GM03348 (cell line): ENCODE results near the gene GRK2.

Experiments used
- DNase-seq: peaks from one replicate; pipeline ENCODE4 v3.0.0; 2012; ENCODE audit warnings: low spot score

The GRK2 gene

GRCh38 chr11:67254798-67255197 lies 11.5 kb upstream of the GRK2 start:
- DNase-seq = no peak

- no peak for DNase-seq
Observed at GRCh38 chr11:67255353-67255752, 10.9 kb upstream of the GRK2 start.

- no peak for DNase-seq
Observed at GRCh38 chr11:67255864-67256263, 10.4 kb upstream of the GRK2 start.

- DNase-seq = no peak
Observed at GRCh38 chr11:67256477-67257135, 9.7 kb upstream of the GRK2 start.

- DNase-seq = no peak
Observed at GRCh38 chr11:67260406-67260805, 5.9 kb upstream of the GRK2 start.

- peak; percentile 94 for DNase-seq
Observed at GRCh38 chr11:67260885-67261639, 5.2 kb upstream of the GRK2 start.

GRCh38 chr11:67261640-67261945 lies 4.7 kb upstream of the GRK2 start:
- DNase-seq = no peak

GRCh38 chr11:67261946-67262681 lies 4.2 kb upstream of the GRK2 start:
- no peak for DNase-seq

- DNase-seq = peak; percentile 91
Observed at GRCh38 chr11:67262731-67263675, 3.3 kb upstream of the GRK2 start.

GRCh38 chr11:67264260-67264659 lies 2.0 kb upstream of the GRK2 start:
- no peak for DNase-seq

- DNase-seq = no peak
Observed at GRCh38 chr11:67264877-67265632, 1.2 kb upstream of the GRK2 start.

- peak; percentile 95 for DNase-seq
Observed at GRCh38 chr11:67265633-67266448, 432 bp upstream of the GRK2 start.

- DNase-seq = no peak
Observed at GRCh38 chr11:67267188-67268080, 1.2 kb downstream of the GRK2 start.

- DNase-seq = no peak
Observed at GRCh38 chr11:67268081-67268961, 2.0 kb downstream of the GRK2 start.

GRCh38 chr11:67268962-67269268 lies 2.6 kb downstream of the GRK2 start:
- no peak for DNase-seq

- DNase-seq = no peak
Observed at GRCh38 chr11:67269401-67270255, 3.4 kb downstream of the GRK2 start.
